ENCODE data around the gene PLD1.

GRCh38 chr3:171658841-171659240, 151.4 kb downstream of the PLD1 start:
- TF ChIP-seq CTCF (conservative IDR thresholded peaks at IDR 0.05; ENCODE audit: low read length) (no peak), EZH2phosphoT487 (IDR thresholded peaks at IDR 0.05; ENCODE audit: borderline replicate concordance) (no peak)
